H9 (cell line): Measurements from ENCODE around the gene AGBL4. TPM values are rescaled to one million over a fixed set of nuclear protein-coding genes. Genes with fewer than 3 reads are reported as not detected.

ENCODE experiments used
- DNase-seq: peaks from one replicate; pipeline ENCODE4 v3.0.0-alpha.2; 2017
- H2AFZ ChIP-seq: one replicate; pipeline ENCODE4 v1.6.1; 2013; ENCODE audit warnings: mild to moderate bottlenecking, low read length, control low read depth, moderate library complexity
- H2AK5ac ChIP-seq: 2 replicates; pipeline ENCODE4 v1.6.1; 2013; ENCODE audit warnings: low read length, control low read depth, mixed read lengths; ENCODE audit not compliant: insufficient read length
- H2BK120ac ChIP-seq: one replicate; pipeline ENCODE4 v1.6.1; 2013; ENCODE audit warnings: low read depth, mild to moderate bottlenecking, low read length, control low read depth, inconsistent platforms; ENCODE audit not compliant: poor library complexity, severe bottlenecking
- H2BK12ac ChIP-seq: 2 replicates; pipeline ENCODE4 v1.6.1; 2013; ENCODE audit warnings: low read length, control low read depth, mixed read lengths, low read depth; ENCODE audit not compliant: insufficient read length
- H2BK15ac ChIP-seq: 2 replicates; pipeline ENCODE4 v1.6.1; 2013; ENCODE audit warnings: low read depth, low read length, control low read depth
- H2BK20ac ChIP-seq: one replicate; pipeline ENCODE4 v1.6.1; 2013; ENCODE audit warnings: low read depth, mild to moderate bottlenecking, low read length, control low read depth, inconsistent platforms; ENCODE audit not compliant: poor library complexity, severe bottlenecking
- H2BK5ac ChIP-seq: 2 replicates; pipeline ENCODE4 v1.6.1; 2013; ENCODE audit warnings: low read length, control low read depth, mixed read lengths; ENCODE audit not compliant: insufficient read length
- H3K14ac ChIP-seq: 2 replicates; pipeline ENCODE4 v1.6.1; 2013; ENCODE audit warnings: low read length, control low read depth; ENCODE audit not compliant: insufficient read depth
- H3K18ac ChIP-seq: 2 replicates; pipeline ENCODE4 v1.6.1; 2013; ENCODE audit warnings: low read depth, mild to moderate bottlenecking, mixed read lengths, low read length, control low read depth; ENCODE audit not compliant: insufficient read length
- H3K23ac ChIP-seq: 2 replicates; pipeline ENCODE4 v1.6.1; 2013; ENCODE audit warnings: low read length, control low read depth, mixed read lengths, low read depth; ENCODE audit not compliant: insufficient read length
- H3K23me2 ChIP-seq: 2 replicates; pipeline ENCODE4 v1.6.1; 2013; ENCODE audit warnings: low read depth, mild to moderate bottlenecking, mixed read lengths, low read length, control low read depth; ENCODE audit not compliant: insufficient read length, poor library complexity, severe bottlenecking
- H3K27ac ChIP-seq: 2 replicates; pipeline ENCODE4 v1.5.1; 2013; ENCODE audit warnings: low read length, control low read depth, mixed read lengths, low read depth; ENCODE audit not compliant: insufficient read length
- H3K27me3 ChIP-seq: 2 replicates; pipeline ENCODE4 v1.6.1; 2013; ENCODE audit warnings: low read length, control low read depth, inconsistent platforms; ENCODE audit not compliant: insufficient read depth
- H3K4ac ChIP-seq: 2 replicates; pipeline ENCODE4 v1.6.1; 2013; ENCODE audit warnings: low read depth, mild to moderate bottlenecking, control low read depth, inconsistent platforms, low read length, moderate library complexity
- H3K4me1 ChIP-seq: 2 replicates; pipeline ENCODE4 v1.6.1; 2013; ENCODE audit warnings: low read length, control low read depth, inconsistent platforms; ENCODE audit not compliant: insufficient read depth
- H3K4me2 ChIP-seq: 2 replicates; pipeline ENCODE4 v1.6.1; 2013; ENCODE audit warnings: low read length, control low read depth, mixed read lengths; ENCODE audit not compliant: insufficient read length, insufficient read depth
- H3K56ac ChIP-seq: 2 replicates; pipeline ENCODE4 v1.6.1; 2013; ENCODE audit warnings: low read depth, mild to moderate bottlenecking, mixed read lengths, low read length, control low read depth; ENCODE audit not compliant: insufficient read length
- H3K79me1 ChIP-seq: 2 replicates; pipeline ENCODE4 v1.6.1; 2013; ENCODE audit warnings: low read depth, mild to moderate bottlenecking, moderate library complexity, low read length, control low read depth, inconsistent platforms; ENCODE audit not compliant: insufficient read depth, poor library complexity, severe bottlenecking
- H3K79me2 ChIP-seq: 2 replicates; pipeline ENCODE4 v1.6.1; 2013; ENCODE audit warnings: low read length, control low read depth, inconsistent platforms; ENCODE audit not compliant: insufficient read depth
- H3K9ac ChIP-seq: 2 replicates; pipeline ENCODE4 v1.6.1; 2013; ENCODE audit warnings: low read length, control low read depth, mixed read lengths; ENCODE audit not compliant: insufficient read length; ENCODE audit errors: extremely low read depth
- H3K9me3 ChIP-seq: one replicate; pipeline ENCODE4 v1.6.1; 2013; ENCODE audit warnings: low read depth, low read length, inconsistent platforms; ENCODE audit not compliant: control insufficient read depth
- H3T11ph ChIP-seq: one replicate; pipeline ENCODE4 v1.6.1; 2013; ENCODE audit warnings: mild to moderate bottlenecking, low read length, control low read depth, inconsistent platforms
- H4K20me1 ChIP-seq: one replicate; pipeline ENCODE4 v1.6.1; 2013; ENCODE audit not compliant: control insufficient read depth, insufficient read length, insufficient read depth
- H4K5ac ChIP-seq: 2 replicates; pipeline ENCODE4 v1.6.1; 2013; ENCODE audit warnings: low read depth, mild to moderate bottlenecking, mixed read lengths, low read length, control low read depth; ENCODE audit not compliant: insufficient read length
- H4K8ac ChIP-seq: replicated peaks from 2 replicates; pipeline ENCODE4 v1.6.1; 2013; ENCODE audit warnings: low read length, control low read depth, mixed read lengths, low read depth; ENCODE audit not compliant: insufficient read length
- H4K91ac ChIP-seq: 2 replicates; pipeline ENCODE4 v1.6.1; 2013; ENCODE audit warnings: low read depth, mild to moderate bottlenecking, moderate library complexity, mixed read lengths, low read length, control low read depth; ENCODE audit not compliant: insufficient read length
- H3K27ac Mint-ChIP-seq, 3 experiments: 2 replicates in 2 of 3; 3 replicates in 1 of 3; pipeline ENCODE4 v1.8.0; 2020 to 2021; ENCODE audit warnings: mixed read lengths in 3 of 3, mild to moderate bottlenecking in 1 of 3, moderate library complexity in 1 of 3
- H3K27me3 Mint-ChIP-seq: 2 replicates; pipeline ENCODE4 v1.8.0; 2021; ENCODE audit warnings: low read depth, mild to moderate bottlenecking, moderate library complexity, mixed read lengths
- H3K36me3 Mint-ChIP-seq, 3 experiments: 2 replicates in 2 of 3; 3 replicates in 1 of 3; pipeline ENCODE4 v1.8.0; 2020 to 2021; ENCODE audit warnings: low read depth in 3 of 3, mixed read lengths in 3 of 3; ENCODE audit not compliant: insufficient read depth in 1 of 3
- H3K4me1 Mint-ChIP-seq, 2 experiments: 2 replicates each; pipeline ENCODE4 v1.8.0; 2020; ENCODE audit warnings: mixed read lengths in 2 of 2
- H3K4me3 Mint-ChIP-seq, 2 experiments: 2 replicates in 1 of 2; 3 replicates in 1 of 2; pipeline ENCODE4 v1.8.0; 2020 to 2021; ENCODE audit warnings: mild to moderate bottlenecking in 2 of 2, mixed read lengths in 2 of 2, moderate library complexity in 1 of 2
- H3K9me3 Mint-ChIP-seq, 2 experiments: 2 replicates in 1 of 2; 3 replicates in 1 of 2; pipeline ENCODE4 v1.8.0; 2020; ENCODE audit warnings: mild to moderate bottlenecking in 2 of 2, mixed read lengths in 2 of 2, moderate library complexity in 1 of 2
- WGBS: extraction: QIAGEN DNeasy Blood & Tissue Kit; methylation state at CpG from one replicate; pipeline ENCODE4 v1.1.7; 2013; ENCODE audit warnings: missing lambda C conversion rate, low lambda C conversion rate, mixed read lengths; ENCODE audit not compliant: insufficient read length; ENCODE audit errors: extremely low coverage; 5-methylcytosine and 5-hydroxymethylcytosine counted together
- total RNA-seq: library from RNA; stranded (reverse); gene quantifications from 2 replicates; pipeline ENCODE4 v1.2.1, GENCODE V29; 2021
- TF ChIP-seq, protein P1 (sequence below): fragments of 200-600 bp; sonication (generic); conservative IDR thresholded peaks from 3 replicates; pipeline ENCODE4 v1.8.0; 2021; ENCODE audit warnings: antibody characterized with exemption, mild to moderate bottlenecking

AGBL4 gene
- total RNA-seq, 1 experiment from 2014 or later: not detected

DNA sequence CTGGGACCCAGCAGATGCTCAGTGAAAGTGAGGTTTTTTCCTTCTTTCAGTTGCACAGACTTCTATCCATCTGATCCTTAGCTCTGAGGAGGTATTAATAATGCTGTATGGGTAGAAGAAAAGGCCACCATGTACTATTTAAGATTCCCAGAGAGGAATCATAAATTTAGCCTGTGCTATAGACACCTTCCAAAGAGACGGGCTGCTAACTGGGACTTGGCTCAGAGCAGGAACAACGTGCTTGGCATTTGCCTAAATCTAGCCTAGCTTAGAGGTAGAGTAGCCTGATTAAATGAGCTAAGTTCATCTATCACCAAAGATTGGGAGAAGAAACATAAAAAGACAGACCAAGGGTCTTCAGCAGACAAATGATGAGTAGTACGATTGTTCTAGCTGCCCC, 1070.1 kb downstream of the AGBL4 start:
- Histone ChIP-seq H4K8ac (no peak overlapping the region), H2AK5ac (no peak overlapping the region), H3K56ac (no peak overlapping the region), H3K4me1 (no peaks in the 10 kb centered on the region), H3K23me2 (no peaks in the 10 kb centered on the region), H3K9me3 (peaks cover 20% of the 10 kb centered on the region), H3K79me2 (no peaks in the 10 kb centered on the region), H3K14ac (no peak overlapping the region), H4K20me1 (no peaks in the 10 kb centered on the region), H3K4ac (no peak overlapping the region), H3K27ac (no peak overlapping the region), H3K18ac (no peak overlapping the region), H3K23ac (no peak overlapping the region), H3T11ph (no peak overlapping the region), H3K4me2 (no peak overlapping the region), H2AFZ (no peak overlapping the region), H2BK120ac (no peak overlapping the region), H2BK12ac (no peak overlapping the region), H2BK15ac (no peak overlapping the region), H3K79me1 (no peaks in the 10 kb centered on the region), H4K5ac (no peak overlapping the region), H3K27me3 (no peaks in the 10 kb centered on the region), H2BK5ac (no peak overlapping the region), H2BK20ac (no peak overlapping the region), H4K91ac (no peak overlapping the region), H3K9ac (no peak overlapping the region)
- Mint-ChIP-seq H3K36me3 (peaks cover 0 to 35% (median 3%) of the 10 kb centered on the region in 3 experiments; a peak in 4 of 7 replicates), H3K4me3 (no peak overlapping the region), H3K9me3 (peaks cover 78 to 89% of the 10 kb centered on the region in 2 experiments), H3K4me1 (no peaks in the 10 kb centered on the region), H3K27ac (no peak overlapping the region), H3K27me3 (peaks cover 1% of the 10 kb centered on the region)
- WGBS: no CpG with 5 or more reads among the region's 3 CpGs
- TF ChIP-seq, protein P1, sequence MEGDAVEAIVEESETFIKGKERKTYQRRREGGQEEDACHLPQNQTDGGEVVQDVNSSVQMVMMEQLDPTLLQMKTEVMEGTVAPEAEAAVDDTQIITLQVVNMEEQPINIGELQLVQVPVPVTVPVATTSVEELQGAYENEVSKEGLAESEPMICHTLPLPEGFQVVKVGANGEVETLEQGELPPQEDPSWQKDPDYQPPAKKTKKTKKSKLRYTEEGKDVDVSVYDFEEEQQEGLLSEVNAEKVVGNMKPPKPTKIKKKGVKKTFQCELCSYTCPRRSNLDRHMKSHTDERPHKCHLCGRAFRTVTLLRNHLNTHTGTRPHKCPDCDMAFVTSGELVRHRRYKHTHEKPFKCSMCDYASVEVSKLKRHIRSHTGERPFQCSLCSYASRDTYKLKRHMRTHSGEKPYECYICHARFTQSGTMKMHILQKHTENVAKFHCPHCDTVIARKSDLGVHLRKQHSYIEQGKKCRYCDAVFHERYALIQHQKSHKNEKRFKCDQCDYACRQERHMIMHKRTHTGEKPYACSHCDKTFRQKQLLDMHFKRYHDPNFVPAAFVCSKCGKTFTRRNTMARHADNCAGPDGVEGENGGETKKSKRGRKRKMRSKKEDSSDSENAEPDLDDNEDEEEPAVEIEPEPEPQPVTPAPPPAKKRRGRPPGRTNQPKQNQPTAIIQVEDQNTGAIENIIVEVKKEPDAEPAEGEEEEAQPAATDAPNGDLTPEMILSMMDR: no peak
- no peak for DNase-seq
